Head of caudate nucleus (tissue), 42 donors: Measurements from ENCODE around the gene KDM5A.
A peak's percentile ranks its signal among the peaks of the same experiment; 100 is the strongest.
"Not testable (repeated sequence)": the region's sequence is repeated elsewhere in the genome, so short reads cannot be mapped to it uniquely, and the experiment has no call there.

Source experiments
- DNase-seq, 42 donors: peaks; one replicate each; pipeline versions ENCODE4 v3.0.0 to v3.0.0-alpha.2; 2020 to 2021; ENCODE audit warnings: mixed read lengths in 7 of 42
- intact Hi-C: fragments of 100-400 bp; cut with DNase I; formaldehyde crosslinking; loops from one replicate; pipeline ENCODE4 v1.15.0; 2022

KDM5A gene

DNA sequence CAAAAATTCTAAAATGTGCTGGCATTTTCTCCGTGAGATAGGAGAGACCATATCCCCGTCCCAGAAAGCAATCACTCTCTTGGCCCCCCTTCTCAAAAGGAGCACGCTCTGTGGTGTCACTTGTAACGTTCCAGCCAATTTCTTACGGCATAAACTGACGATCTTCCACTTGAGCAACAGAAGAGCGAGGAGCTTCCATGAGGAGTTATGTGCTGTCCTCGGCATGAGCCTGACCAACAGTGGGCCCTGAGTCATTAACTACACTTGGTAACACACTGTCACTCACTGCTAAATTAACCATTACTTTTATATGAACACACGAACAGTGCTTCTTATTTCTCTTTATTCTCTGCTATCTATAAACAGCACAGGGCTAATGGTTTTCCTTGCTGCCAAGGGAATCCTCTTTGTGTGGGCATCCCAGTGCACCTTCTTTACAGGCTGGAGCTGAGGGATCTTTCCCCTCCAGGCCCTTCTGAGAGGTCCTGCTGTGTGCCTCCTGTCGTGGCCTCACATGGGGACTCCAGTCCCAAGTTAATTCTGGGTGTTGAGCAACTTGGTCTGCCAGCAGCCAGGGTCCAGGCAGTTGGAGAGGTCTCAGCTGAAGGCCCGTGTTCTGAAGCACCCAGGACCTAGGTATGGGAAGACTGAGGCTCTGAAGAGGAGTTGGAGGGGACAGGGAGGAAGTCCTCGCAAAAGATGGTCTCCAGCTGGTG is 135.8 kb downstream of the KDM5A start:
- DNase-seq: no peak
- intact Hi-C loops: no loop called here

DNA sequence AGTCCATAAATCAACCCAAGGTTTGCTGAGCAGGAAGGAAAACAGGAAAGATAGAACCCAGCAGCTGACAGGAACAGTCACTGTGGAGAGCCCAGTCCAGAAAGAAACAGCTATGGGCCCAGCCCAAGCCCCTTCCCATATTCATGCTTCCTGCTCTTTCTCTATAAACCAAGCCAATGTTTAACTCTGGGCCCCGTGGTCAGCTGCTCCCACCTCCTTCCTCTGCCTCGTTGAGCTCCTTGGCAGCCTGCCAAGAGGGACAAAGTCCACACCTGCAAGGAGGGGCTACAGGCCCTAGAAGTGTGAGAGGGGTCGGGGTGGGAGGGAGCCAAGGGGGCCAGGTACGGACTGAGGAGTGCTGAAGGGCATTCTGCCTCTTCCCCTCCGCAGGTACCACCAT is 136.5 kb downstream of the KDM5A start:
- no peak for DNase-seq
- intact Hi-C loops: no loop called here

DNA sequence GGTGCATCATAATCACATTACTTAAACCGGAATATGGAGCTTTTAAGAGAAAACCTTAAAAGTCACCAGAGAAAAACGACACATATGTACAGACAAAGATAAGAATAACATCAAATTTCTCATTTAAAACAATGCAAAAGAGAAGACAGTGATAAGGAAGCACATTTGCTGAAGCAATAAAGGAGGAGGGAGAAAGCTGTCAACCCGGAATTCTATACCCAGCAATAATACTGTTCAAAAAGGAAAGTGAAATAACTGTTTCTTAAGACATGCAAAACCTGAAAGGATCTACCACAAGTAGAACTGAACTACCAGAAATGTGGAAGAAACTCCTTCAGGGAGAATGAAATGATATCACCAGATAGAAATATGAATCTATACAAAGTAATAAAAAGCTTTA is 141.8 kb downstream of the KDM5A start:
- no peak for DNase-seq
- intact Hi-C loops: no loop called here

DNA sequence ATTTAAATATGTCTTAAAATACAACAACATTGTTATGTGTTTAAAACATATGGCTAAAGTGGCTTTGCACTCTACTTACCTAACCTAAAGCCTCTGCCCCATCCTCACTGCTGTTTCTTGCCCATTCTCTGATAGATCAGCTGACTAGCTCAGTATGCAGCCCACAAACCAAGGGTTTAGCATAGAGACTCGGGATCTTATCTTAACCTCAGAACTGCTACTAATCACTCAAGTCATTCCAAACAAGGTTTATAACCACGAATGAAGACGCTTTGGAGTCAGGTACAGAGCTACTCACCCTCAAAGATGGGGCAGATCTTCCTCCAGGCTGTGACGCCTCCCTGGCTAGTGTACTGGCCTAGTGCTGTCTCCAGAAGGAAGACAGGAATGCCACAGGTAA is 145.7 kb downstream of the KDM5A start:
- intact Hi-C loops: no loop called here
- peak in 2 of 42 donors; percentile 8 to 27 for DNase-seq

DNA sequence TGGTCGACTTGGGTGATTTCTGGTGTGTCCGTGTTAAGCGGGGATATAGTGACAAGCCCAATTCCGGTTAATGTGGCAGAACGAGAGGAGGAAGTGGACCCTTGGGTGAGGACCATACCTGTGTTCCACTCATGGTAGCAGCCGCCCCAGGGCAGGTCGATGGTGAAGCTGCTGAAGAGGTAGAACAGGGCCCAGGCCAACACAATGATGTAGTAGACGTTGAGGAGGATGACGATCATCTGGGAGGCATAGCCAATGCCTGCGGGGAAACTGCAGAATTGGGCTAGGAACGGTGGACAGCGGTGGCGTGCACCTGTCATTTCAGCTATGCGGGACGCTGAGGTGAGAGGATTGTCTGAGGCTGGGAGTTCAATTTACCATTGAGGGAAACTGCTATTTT is 146.6 kb downstream of the KDM5A start:
- peak in 2 of 42 donors; percentile 27 to 34 for DNase-seq

DNA sequence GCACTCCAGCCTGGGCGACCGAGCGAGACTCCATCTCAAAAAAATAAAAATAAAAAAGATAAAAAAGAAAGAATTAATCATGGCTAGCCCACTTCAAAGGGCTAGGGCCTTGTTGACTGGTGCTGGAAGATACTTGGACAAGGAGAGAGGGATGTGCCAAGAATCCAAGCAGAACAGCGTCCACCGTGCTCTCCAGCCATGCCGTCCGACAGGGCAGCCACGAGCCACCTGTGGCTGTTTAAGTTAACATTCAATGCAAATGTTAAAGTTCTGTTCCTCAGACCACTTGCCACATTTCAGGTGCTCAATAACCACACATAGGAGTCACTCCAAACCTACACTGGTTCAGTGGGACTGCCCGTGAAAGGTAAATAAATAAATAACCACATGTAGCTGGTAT is 147.9 kb downstream of the KDM5A start:
- peak in 2 of 42 donors; percentile 5 to 6 for DNase-seq
- intact Hi-C loops: no loop called here

More for the DNA sequence above, 146.6 kb downstream of the KDM5A start:
- intact Hi-C loops: no loop called here

DNA sequence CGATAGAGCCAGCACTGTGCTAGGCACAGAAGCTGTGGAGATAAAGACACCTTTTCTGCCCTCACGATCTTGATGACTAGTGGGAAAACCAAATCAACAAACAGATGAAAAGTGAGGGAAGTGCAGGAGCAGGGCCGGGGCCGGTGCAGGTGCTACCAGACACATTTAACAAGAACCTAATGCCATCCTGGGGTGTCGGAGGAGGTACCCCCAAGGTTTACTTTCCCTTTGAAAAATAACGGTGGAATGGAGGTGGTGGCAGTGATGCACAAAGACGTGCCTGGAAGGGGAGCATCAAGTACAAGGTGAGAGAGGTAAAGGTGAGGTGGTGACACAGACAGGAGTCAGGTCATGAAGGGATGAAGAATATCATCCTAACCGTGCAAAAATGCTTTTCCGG is 148.6 kb downstream of the KDM5A start:
- intact Hi-C loops: no loop called here
- DNase-seq: peak in 2 of 42 donors; percentile 12 to 21

DNA sequence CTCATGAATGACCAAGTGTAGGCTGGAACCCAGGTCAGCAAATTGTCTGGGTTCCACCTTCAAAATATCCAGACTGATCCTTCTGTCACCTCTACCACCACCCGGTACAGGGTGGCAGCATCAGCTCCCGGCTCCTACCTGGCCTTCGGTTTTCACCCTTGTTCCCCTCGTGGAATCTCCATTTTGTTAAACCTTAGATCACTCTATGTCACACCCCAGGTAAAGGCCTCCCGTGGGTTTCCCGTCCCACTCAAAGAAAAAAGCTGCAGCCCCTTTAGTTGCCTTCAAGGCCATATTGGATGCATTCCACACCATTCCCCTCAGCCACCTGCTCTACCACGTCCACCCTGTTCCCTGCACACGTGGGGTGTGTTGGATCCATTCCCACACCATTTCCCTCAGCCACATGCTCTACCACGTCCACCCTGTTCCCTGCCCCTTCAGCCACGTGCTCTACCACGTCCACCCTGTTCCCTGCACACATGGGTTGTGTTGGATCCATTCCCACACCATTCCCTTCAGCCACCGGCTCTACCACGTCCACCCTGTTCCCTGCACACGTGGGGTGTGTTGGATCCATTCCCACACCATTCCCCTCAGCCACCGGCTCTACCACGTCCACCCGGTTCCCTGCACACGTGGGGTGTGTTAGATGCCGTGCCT is 150.3 kb downstream of the KDM5A start:
- intact Hi-C loops: no loop called here
- peak in 3 of 42 donors; percentile 10 to 27 (median 23) for DNase-seq

DNA sequence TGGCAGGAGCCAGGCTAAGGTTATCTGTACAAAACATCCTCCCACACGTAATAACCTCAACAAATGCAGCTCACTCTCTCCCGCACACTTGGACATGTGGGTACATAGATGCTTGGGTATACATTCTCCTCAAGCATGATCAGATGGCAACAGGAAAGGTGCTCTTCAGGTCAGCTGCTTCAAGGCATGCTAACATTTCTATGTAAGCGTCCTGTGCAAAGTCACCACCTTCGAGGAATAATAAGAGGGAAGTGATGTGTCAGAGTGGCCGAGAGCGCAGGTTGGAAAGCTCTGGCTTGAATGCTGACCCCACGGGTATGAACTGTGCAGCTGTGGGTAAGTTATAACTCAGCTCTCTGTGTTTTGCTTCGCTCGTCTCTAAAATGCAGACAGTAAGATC is 151.0 kb downstream of the KDM5A start:
- intact Hi-C loops: no loop called here
- DNase-seq: peak in 3 of 42 donors; percentile 5 to 23 (median 19)

DNA sequence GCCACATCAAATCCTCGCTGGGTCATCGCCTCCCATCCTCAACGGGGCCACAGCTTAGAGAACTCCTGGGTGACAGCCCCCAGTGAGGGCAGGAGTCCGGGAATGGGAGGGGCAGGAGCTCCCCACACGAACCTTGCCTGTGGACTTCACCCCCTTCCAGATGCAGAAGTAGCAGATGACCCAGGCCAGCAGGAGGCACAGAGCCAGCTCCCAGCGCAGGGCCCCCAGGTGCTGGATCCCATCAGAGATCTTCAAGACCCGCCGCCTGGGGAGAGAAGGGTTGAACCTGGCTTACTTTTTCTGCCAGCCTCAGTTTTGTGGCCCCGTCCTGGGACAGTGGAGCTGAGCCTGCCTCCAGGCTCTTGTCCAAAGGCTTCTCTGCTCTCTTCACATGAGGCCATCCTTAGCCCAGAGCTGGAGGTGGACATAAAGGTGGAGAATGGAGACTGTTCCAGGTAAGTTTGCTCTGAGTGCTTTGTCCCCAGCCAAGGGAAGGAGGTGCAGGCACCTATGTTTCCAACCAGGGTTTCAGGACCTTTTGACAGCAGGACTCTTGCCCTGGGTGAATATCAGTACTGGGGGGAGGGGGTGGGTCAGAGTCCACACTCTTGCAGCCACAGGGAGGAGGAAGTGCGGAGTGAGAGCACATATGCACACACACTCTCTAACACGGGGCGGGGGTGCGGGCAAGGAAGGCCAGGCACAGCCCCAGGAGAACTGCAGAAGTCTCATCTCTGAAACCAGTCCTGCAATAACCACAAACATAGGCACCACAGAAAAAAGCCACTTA is 151.9 kb downstream of the KDM5A start:
- DNase-seq: peak in 5 of 42 donors; percentile 2 to 32 (median 22)
- intact Hi-C loops: no loop called here

DNA sequence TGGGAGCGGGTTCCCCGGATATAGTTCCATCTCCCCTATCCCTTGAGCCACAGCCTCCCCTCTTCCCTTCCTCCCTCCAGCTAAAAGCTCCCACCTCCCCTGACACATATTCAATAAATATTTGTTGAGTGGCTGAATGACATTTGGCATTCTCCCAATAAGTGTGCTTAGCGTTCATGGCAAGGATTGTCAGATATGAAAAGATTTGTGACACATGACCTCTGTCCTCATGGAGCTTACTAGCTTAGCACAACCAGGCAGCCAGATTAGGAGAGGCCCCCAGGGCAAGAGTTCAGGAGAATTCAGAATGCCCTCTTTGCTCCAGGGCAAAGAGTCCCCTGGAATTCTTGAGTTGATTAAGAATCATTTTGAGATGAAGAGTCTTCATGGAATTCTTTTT is 152.7 kb downstream of the KDM5A start:
- DNase-seq: no peak
- intact Hi-C loops: no loop called here

DNA sequence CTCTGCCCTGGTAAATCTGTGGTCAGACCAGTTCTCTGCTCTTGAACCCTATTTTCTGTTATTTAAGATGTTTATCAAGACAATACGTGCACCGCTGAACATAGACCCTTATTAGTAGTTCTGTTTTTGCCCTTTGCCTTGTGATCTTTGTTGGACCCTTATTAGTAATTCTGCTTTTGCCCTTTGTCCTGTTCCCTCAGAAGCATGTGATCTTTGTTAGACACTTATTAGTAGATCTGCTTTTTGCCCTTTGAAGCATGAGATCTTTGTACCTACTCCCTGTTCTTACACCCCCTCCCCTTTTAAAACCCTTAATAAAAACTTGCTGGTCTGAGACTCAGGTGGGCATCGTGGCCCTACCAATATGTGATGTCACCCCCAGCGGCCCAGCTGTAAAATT is 153.2 kb downstream of the KDM5A start:
- intact Hi-C loops: not testable (repeated sequence)
- DNase-seq: peak in 1 of 42 donors; percentile 1

DNA sequence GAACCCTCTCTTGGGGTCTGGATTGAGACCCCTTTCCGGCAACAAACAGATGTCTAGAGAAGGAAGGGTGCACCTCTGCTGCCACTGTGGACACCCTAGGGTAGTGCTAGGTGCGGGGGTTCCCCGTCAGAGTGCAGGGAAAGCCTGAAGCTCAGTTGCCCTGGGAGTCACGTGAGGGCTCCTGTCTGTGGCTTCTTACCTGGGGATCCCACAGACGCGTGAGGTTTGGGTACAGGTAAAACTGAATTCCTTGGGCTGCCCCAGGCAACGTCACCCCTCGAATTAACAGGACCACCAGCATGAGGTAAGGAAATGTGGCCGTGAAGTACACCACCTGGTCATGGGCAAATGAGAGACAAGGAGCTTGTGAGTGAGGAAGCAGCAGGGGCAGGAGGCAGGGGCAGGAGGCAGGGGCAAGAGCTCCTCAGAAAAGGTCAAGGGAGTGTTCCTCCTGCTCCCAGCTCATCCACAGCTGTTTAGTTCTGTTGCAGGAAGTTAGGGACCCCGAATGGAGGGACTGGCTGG is 154.2 kb downstream of the KDM5A start:
- intact Hi-C loops: no loop called here
- peak in 4 of 42 donors; percentile 4 to 23 (median 11) for DNase-seq

DNA sequence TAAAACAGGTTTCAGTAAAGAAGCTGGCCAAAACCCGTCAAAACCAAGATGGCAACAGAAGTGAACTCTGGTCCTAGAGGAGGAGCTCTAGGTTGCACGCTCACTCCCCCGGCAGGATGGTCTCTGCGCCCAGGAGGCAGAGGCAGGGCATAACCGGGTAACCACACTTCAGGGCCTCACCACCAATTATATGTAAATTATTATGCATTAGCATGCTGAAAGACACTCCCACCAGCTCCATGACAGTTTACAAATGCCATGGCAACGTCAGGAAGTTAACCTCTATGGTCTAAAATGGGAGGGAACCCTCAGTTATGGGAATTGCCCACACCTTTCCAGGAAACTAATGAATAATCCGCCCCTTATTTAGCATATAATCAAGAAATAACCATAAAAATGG is 155.1 kb downstream of the KDM5A start:
- intact Hi-C loops: no loop called here
- peak in 1 of 42 donors; percentile 22 for DNase-seq

DNA sequence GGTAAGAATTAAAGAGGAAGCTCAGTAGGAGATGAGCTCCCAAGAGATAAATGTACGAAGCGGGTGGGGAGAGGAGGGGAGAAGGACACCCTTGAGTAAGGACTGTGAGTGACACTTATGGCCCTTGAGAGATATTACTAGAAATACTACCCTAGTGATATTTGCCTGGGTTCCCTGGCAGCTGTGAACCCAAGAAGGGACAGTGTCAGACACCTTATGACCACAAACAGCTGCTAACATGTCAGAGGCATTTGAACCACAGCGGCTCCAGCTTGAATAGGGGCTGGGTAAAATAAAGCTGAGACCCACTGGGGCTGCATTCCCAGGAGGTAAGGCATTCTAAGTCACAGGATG is 155.5 kb downstream of the KDM5A start:
- peak in 3 of 42 donors; percentile 0 to 24 (median 14) for DNase-seq
- intact Hi-C loops: no loop called here

DNA sequence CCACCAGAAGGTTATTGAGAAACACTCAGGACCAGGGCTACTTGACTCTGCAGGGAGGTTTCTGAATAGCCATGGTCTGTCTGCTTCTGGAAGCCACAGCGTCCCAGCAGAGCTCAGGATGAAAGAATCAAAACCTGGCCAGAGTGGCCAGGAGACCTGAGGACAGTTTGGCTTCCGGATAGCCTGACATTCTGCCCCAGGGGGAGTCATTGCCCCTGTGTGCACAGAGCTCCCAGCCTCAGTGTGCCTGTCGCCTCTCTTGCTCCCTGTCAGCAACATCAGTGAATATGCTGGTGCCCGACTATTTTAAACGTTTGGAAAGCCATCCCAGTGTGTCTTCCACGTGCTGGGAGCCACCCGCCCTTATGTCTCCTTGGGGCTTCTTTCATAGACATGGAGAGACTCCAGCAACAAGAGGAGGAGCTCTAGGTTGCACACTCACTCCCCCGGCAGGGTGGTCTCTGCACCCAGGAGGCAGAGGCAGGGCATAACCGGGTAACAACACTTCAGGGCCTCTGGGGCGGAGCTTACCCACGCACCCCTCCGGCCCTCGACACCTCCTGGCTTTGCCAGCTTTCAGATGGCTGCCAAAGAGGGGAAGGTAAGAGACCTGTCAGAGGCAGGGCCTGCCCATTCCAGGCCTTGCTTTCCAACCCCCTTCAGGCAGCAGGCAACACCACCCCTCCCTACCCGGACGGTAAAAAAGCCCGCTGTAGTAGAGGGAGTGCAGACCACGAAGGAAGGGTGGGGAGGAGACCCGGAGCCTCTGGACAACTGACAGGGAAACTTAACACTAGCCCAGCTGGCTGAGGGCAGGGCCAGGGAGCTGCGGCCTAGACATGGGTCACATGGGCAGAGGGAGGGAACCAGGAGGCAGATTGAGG is 156.1 kb downstream of the KDM5A start:
- peak in 7 of 42 donors; percentile 12 to 42 (median 16) for DNase-seq

DNA sequence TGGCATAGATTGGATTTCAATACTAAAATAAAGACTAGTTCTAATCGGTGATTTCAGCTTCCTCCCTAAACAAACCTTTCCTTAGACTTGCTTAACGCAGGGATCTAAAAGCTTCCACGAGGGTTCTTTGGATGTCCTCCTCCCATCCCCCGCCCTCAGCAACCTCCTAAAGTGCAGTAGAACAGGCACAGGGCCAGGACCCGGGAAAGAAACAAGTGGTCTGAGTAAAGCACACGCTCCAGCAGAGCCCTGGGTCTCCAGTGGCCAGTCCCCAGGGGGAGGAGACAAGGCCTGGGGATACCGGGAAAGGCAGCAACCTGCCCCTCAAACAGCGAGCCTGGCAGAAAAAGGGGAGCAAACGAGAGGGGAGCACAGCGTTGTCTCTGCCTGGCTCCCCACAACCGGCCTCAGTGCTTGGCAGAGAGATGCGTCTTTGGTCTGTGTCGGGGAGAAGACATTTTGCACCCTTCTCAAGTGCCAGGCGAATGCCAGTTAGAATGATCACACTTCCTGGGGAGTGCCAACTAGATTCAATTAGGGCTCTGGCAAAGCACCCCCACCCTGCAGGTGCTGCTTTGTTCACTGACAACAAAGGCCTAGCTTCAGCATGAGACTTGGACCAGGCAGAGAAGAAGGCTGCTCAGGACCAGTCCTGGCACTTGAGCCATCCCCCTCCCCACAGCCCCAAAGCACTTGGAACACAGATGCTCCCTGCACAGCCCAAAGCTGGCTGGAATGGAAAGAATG is 158.0 kb downstream of the KDM5A start:
- intact Hi-C loops: no loop called here
- peak in 39 of 42 donors; percentile 17 to 79 (median 51) for DNase-seq

More for the DNA sequence above, 156.1 kb downstream of the KDM5A start:
- intact Hi-C loops: no loop called here
